GM19099 (cell line): ENCODE data around the gene FER.

Source experiments
- POLR2A ChIP-seq: IDR thresholded peaks from 3 replicates; pipeline ENCODE4 v1.6.1; 2011; ENCODE audit warnings: low read depth; ENCODE audit not compliant: insufficient read length; ENCODE audit errors: extremely low read depth

Gene FER

GRCh38 chr5:109192555-109193281, 445.0 kb downstream of the FER start:
- TF ChIP-seq POLR2A = no peak

GRCh38 chr5:109195667-109196066, 448.0 kb downstream of the FER start:
- TF ChIP-seq POLR2A = no peak

- TF ChIP-seq POLR2A = no peak
These were observed 448.6 kb downstream of the FER start for GRCh38 chr5:109196087-109196822.

- TF ChIP-seq POLR2A = no peak
These were observed 449.1 kb downstream of the FER start for GRCh38 chr5:109196823-109197160.

- no peak for TF ChIP-seq POLR2A
These were observed 451.6 kb downstream of the FER start for GRCh38 chr5:109199289-109199688.

GRCh38 chr5:109199799-109200620, 452.3 kb downstream of the FER start:
- no peak for TF ChIP-seq POLR2A

- TF ChIP-seq POLR2A = no peak
These were observed 467.3 kb downstream of the FER start for GRCh38 chr5:109215040-109215439.

GRCh38 chr5:109218818-109219217, 471.1 kb downstream of the FER start:
- TF ChIP-seq POLR2A = no peak

GRCh38 chr5:109223531-109223930, 475.8 kb downstream of the FER start:
- no peak for TF ChIP-seq POLR2A

- TF ChIP-seq POLR2A = no peak
These were observed 476.7 kb downstream of the FER start for GRCh38 chr5:109224276-109224882.

GRCh38 chr5:109225716-109226625, 478.3 kb downstream of the FER start:
- no peak for TF ChIP-seq POLR2A

GRCh38 chr5:109230369-109230768, 482.7 kb downstream of the FER start:
- no peak for TF ChIP-seq POLR2A

GRCh38 chr5:109231331-109231730, 483.6 kb downstream of the FER start:
- TF ChIP-seq POLR2A = no peak

- no peak for TF ChIP-seq POLR2A
These were observed 486.7 kb downstream of the FER start for GRCh38 chr5:109234381-109234780.

GRCh38 chr5:109239456-109239855, 491.8 kb downstream of the FER start:
- no peak for TF ChIP-seq POLR2A

- TF ChIP-seq POLR2A = no peak
These were observed 494.8 kb downstream of the FER start for GRCh38 chr5:109242518-109242917.
